ENCODE results near the gene DOHH. TPM values are rescaled to one million over a fixed set of nuclear protein-coding genes. Genes with fewer than 3 reads are reported as not detected.

Gene DOHH
- total and polyA plus RNA-seq, 2 experiments from 2014 or later = 15.0 to 20.4 TPM

GRCh38 chr19:3499738-3500428 lies 591 bp downstream of the DOHH start:
- H3K4me2 ChIP-seq (ENCODE audit: unreplicated experiment) = peak overlapping the region; percentile 83
- H3K27ac ChIP-seq = peak overlapping the region; percentile 84
- H3K9me3 ChIP-seq (ENCODE audit: low read depth) = no peaks in the 10 kb centered on the region
- H3K79me2 ChIP-seq (ENCODE audit: insufficient read depth) = peaks cover 36% of the 10 kb centered on the region
- DNase-seq = peak; percentile 21
- 0 out of 2 replicates have a peak, but pooled peaks cover 5% of the 10 kb centered on the region for H3K36me3 ChIP-seq (ENCODE audit: low read depth)
- H3K4me3 ChIP-seq = peak overlapping the region; percentile 74
- WGBS, 2 experiments (ENCODE audit: low coverage in 1 of 2, low lambda C conversion rate in 2 of 2, missing lambda C conversion rate in 2 of 2) = 25 to 26% methylated on average over 18 of the region's 18 CpGs
- no peaks in the 10 kb centered on the region for H4K20me1 ChIP-seq (ENCODE audit: insufficient read depth)
- no peaks in the 10 kb centered on the region for H3F3A ChIP-seq (ENCODE audit: insufficient read depth)
- no peaks in the 10 kb centered on the region for H3K4me1 ChIP-seq (ENCODE audit: insufficient read depth)
- H3K27me3 ChIP-seq (replicated peaks; ENCODE audit: insufficient read depth) = no peaks in the 10 kb centered on the region
- TF ChIP-seq EZH2 (IDR thresholded peaks at IDR 0.05; ENCODE audit: insufficient read depth, poor library complexity, severe bottlenecking) (no peak), EZH2phosphoT487 (IDR thresholded peaks at IDR 0.05; ENCODE audit: insufficient read depth, low read depth) (no peak)
- no peaks in the 10 kb centered on the region for H3K9me2 ChIP-seq (ENCODE audit: insufficient read depth)
- in situ Hi-C loops (cut with MboI) = no loop called here
- H2AFZ ChIP-seq = peak overlapping the region; percentile 86
- peak overlapping the region; percentile 88 for H3K9ac ChIP-seq

- Histone ChIP-seq H3K4me3 (no peak overlapping the region), H3K4me1 (ENCODE audit: insufficient read depth) (no peaks in the 10 kb centered on the region), H3K27ac (no peak overlapping the region), H3K79me2 (ENCODE audit: insufficient read depth) (peaks cover 36% of the 10 kb centered on the region), H3K27me3 (replicated peaks; ENCODE audit: insufficient read depth) (no peaks in the 10 kb centered on the region), H2AFZ (no peak overlapping the region), H3K9ac (no peak overlapping the region), H3K36me3 (ENCODE audit: low read depth) (0 out of 2 replicates have a peak, but pooled peaks cover 5% of the 10 kb centered on the region), H3K9me3 (ENCODE audit: low read depth) (no peaks in the 10 kb centered on the region), H3K9me2 (ENCODE audit: insufficient read depth) (no peaks in the 10 kb centered on the region), H3K4me2 (ENCODE audit: unreplicated experiment) (no peak overlapping the region), H4K20me1 (ENCODE audit: insufficient read depth) (no peaks in the 10 kb centered on the region), H3F3A (ENCODE audit: insufficient read depth) (no peaks in the 10 kb centered on the region)
- TF ChIP-seq EZH2phosphoT487 (IDR thresholded peaks at IDR 0.05; ENCODE audit: insufficient read depth, low read depth) = no peak
- in situ Hi-C loops (cut with MboI) = no loop called here
- no peak for DNase-seq
- 92 to 93% methylated on average over 5 of the region's 5 CpGs for WGBS, 2 experiments (ENCODE audit: low coverage in 1 of 2, low lambda C conversion rate in 2 of 2, missing lambda C conversion rate in 2 of 2)
Measured at GRCh38 chr19:3497757-3498520, 2.5 kb downstream of the DOHH start.

- Histone ChIP-seq H3K4me3 (no peak overlapping the region), H4K20me1 (ENCODE audit: insufficient read depth) (no peaks in the 10 kb centered on the region), H3K79me2 (ENCODE audit: insufficient read depth) (peaks cover 36% of the 10 kb centered on the region), H3F3A (ENCODE audit: insufficient read depth) (no peaks in the 10 kb centered on the region), H3K36me3 (ENCODE audit: low read depth) (0 out of 2 replicates have a peak, but pooled peaks cover 5% of the 10 kb centered on the region), H3K9ac (no peak overlapping the region), H3K9me2 (ENCODE audit: insufficient read depth) (no peaks in the 10 kb centered on the region), H3K27ac (no peak overlapping the region), H3K27me3 (replicated peaks; ENCODE audit: insufficient read depth) (no peaks in the 10 kb centered on the region), H3K4me1 (ENCODE audit: insufficient read depth) (no peaks in the 10 kb centered on the region), H3K9me3 (ENCODE audit: low read depth) (no peaks in the 10 kb centered on the region), H2AFZ (no peak overlapping the region), H3K4me2 (ENCODE audit: unreplicated experiment) (no peak overlapping the region)
- WGBS, 2 experiments (ENCODE audit: low coverage in 1 of 2, low lambda C conversion rate in 2 of 2, missing lambda C conversion rate in 2 of 2) = 95 to 96% methylated on average over 32 of the region's 32 CpGs
- TF ChIP-seq EZH2phosphoT487 (IDR thresholded peaks at IDR 0.05; ENCODE audit: insufficient read depth, low read depth) (no peak), EZH2 (IDR thresholded peaks at IDR 0.05; ENCODE audit: insufficient read depth, poor library complexity, severe bottlenecking) (no peak)
- no peak for DNase-seq
- in situ Hi-C loops (cut with MboI) = no loop called here
Measured at GRCh38 chr19:3496392-3497273, 3.8 kb downstream of the DOHH start.

- H3K79me2 ChIP-seq (ENCODE audit: insufficient read depth) = peaks cover 28% of the 10 kb centered on the region
- no peak overlapping the region for H3K4me3 ChIP-seq
- WGBS, 2 experiments (ENCODE audit: low coverage in 1 of 2, low lambda C conversion rate in 2 of 2, missing lambda C conversion rate in 2 of 2) = 94% methylated on average over 18 of the region's 18 CpGs
- H3K4me1 ChIP-seq (ENCODE audit: insufficient read depth) = no peaks in the 10 kb centered on the region
- H3K9me2 ChIP-seq (ENCODE audit: insufficient read depth) = no peaks in the 10 kb centered on the region
- DNase-seq = no peak
- no peak overlapping the region for H3K9ac ChIP-seq
- H3K27ac ChIP-seq = no peak overlapping the region
- in situ Hi-C loops (cut with MboI) = no loop called here
- no peaks in the 10 kb centered on the region for H3K27me3 ChIP-seq (replicated peaks; ENCODE audit: insufficient read depth)
- H3K9me3 ChIP-seq (ENCODE audit: low read depth) = no peaks in the 10 kb centered on the region
- no peaks in the 10 kb centered on the region for H4K20me1 ChIP-seq (ENCODE audit: insufficient read depth)
- no peaks in the 10 kb centered on the region for H3F3A ChIP-seq (ENCODE audit: insufficient read depth)
- no peak overlapping the region for H3K4me2 ChIP-seq (ENCODE audit: unreplicated experiment)
- TF ChIP-seq EZH2phosphoT487 (IDR thresholded peaks at IDR 0.05; ENCODE audit: insufficient read depth, low read depth) (no peak), EZH2 (IDR thresholded peaks at IDR 0.05; ENCODE audit: insufficient read depth, poor library complexity, severe bottlenecking) (no peak)
- no peak overlapping the region for H2AFZ ChIP-seq
- H3K36me3 ChIP-seq (ENCODE audit: low read depth) = 0 out of 2 replicates have a peak, but pooled peaks cover 5% of the 10 kb centered on the region
Measured at GRCh38 chr19:3494559-3494958, 5.9 kb downstream of the DOHH start.
